ENCODE results near the gene BTBD17.

- no peak for TF ChIP-seq CTCF (IDR thresholded peaks at IDR 0.05 in 2 of 3, conservative IDR thresholded peaks at IDR 0.05 in 1 of 3; ENCODE audit: control insufficient read depth in 2 of 3, extremely low read depth in 1 of 3, insufficient read depth in 1 of 3, low read depth in 3 of 3, low read length in 3 of 3)
- no peak for TF ChIP-seq POLR2AphosphoS5 (IDR thresholded peaks at IDR 0.05; ENCODE audit: low read length)
- TF ChIP-seq ATF2 (IDR thresholded peaks at IDR 0.05; ENCODE audit: low read length): no peak
- TF ChIP-seq EZH2 (IDR thresholded peaks at IDR 0.05; ENCODE audit: borderline replicate concordance, control insufficient read depth, low read depth, low read length): no peak
- no peak for TF ChIP-seq RCOR1 (conservative IDR thresholded peaks at IDR 0.05; ENCODE audit: low read depth, low read length)
- no peak for TF ChIP-seq GABPA (IDR thresholded peaks at IDR 0.05; ENCODE audit: low read depth)
- no peak for TF ChIP-seq NR2F1 (conservative IDR thresholded peaks at IDR 0.05)
- TF ChIP-seq POLR2A (IDR thresholded peaks at IDR 0.05; ENCODE audit: low read depth, low read length): no peak
Measured at GRCh38 chr17:74392848-74393247, 31.2 kb upstream of the BTBD17 start.

All from GM12878 (cell line).